ENCODE measurements around the gene HMGXB4. TPM values are rescaled to one million over a fixed set of nuclear protein-coding genes. Genes with fewer than 3 reads are reported as not detected.

HMGXB4 gene
- total RNA-seq, 1 experiment from 2014 or later = 27.2 TPM

DNA sequence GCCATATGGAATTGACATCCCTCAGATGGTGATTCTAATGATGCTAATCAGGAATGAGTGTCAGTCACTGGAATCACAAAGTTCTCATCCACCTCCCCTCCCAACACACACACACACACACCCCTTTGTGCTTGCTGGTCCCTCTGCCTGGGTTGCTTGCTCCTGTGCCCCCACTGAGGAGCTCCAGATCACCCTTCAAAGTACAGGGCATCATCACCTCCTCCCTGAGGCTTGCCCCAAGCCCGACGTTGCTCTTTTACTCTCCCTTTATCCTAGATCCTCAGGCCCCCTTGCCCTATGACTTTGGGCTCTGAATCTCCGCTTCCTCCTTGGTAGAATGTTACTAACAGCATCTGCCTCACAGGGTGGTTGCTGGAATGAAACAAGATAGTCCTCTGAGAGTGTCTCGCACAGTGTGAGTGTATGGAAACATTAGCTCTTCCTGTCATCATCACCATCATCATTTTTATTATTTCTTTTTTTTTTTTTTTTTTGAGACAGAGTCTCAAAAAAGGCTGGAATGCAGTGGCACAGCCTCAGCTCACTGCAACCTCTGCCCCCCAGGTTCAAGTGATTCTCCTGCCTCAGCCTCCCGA, 45.8 kb downstream of the HMGXB4 start:
- H3K4me3 Mint-ChIP-seq (ENCODE audit: unreplicated experiment) = no peak overlapping the region
- BruUV-seq (replicated peaks) = no TSS peak
- ChIA-PET POLR2A (no interaction called here), CTCF (interaction anchor here (0.5 to 0.6 kb wide), 2 partner anchors 68 to 458 kb away, joined by 3 read pairs; no protein-coding TSS in a partner anchor)
- no peak for DNase-seq (ENCODE audit: unreplicated experiment)
- H3K27me3 Mint-ChIP-seq (ENCODE audit: insufficient read depth, unreplicated experiment) = no peaks in the 10 kb centered on the region
- peaks cover 12% of the 10 kb centered on the region for H3K4me1 Mint-ChIP-seq (ENCODE audit: insufficient read depth, unreplicated experiment)
- peaks cover 31% of the 10 kb centered on the region for H3K36me3 Mint-ChIP-seq (ENCODE audit: insufficient read depth, unreplicated experiment)
- no peak overlapping the region for H3K27ac Mint-ChIP-seq (ENCODE audit: low read depth, unreplicated experiment)
- intact Hi-C loops (cut with micrococcal nuclease) = no loop called here
- TF ChIP-seq CTCF (IDR thresholded peaks at IDR 0.05; ENCODE audit: unreplicated experiment) = no peak
- H3K9me3 Mint-ChIP-seq (ENCODE audit: unreplicated experiment) = no peaks in the 10 kb centered on the region

DNA sequence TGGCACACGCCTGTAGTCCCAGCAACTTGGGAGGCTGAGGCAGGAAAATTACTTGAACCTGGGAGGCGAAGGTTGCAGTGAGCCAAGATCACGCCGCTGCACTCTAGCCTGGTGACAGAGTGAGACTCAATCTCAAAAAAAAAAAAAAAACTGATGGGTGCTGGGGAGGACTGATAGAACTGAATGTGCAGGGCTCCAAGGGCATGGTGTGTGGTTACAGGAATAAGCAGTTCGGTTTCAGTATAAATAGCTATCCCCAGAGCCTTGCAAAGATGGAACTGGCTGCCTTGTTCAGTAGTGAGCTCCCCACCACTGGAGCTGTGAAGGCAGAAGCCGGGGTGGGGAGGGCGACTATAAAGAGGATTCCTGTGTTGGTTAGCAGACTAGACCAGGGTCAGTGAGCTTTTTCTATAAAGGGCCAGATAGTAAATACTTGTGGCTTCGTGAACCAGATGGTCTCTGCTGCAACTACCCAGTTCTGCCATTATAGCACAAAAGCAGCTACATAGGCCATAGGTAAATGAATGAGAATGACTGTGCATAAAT, 48.3 kb downstream of the HMGXB4 start:
- no peak for TF ChIP-seq CTCF (IDR thresholded peaks at IDR 0.05; ENCODE audit: unreplicated experiment)
- intact Hi-C loops (cut with micrococcal nuclease) = no loop called here
- Mint-ChIP-seq H3K27me3 (ENCODE audit: insufficient read depth, unreplicated experiment) (no peaks in the 10 kb centered on the region), H3K36me3 (ENCODE audit: insufficient read depth, unreplicated experiment) (peaks cover 40% of the 10 kb centered on the region), H3K9me3 (ENCODE audit: unreplicated experiment) (no peaks in the 10 kb centered on the region), H3K4me3 (ENCODE audit: unreplicated experiment) (no peak overlapping the region), H3K4me1 (ENCODE audit: insufficient read depth, unreplicated experiment) (peaks cover 14% of the 10 kb centered on the region), H3K27ac (ENCODE audit: low read depth, unreplicated experiment) (no peak overlapping the region)
- DNase-seq (ENCODE audit: unreplicated experiment) = no peak
- ChIA-PET POLR2A (no interaction called here), CTCF (interaction anchor here (0.5 kb wide), 1 partner anchor 1523 kb away, joined by 3 read pairs; no protein-coding TSS in a partner anchor)
- BruUV-seq (replicated peaks) = no TSS peak

GRCh38 chr22:35306350-35306967, 49.2 kb downstream of the HMGXB4 start:
- ChIA-PET POLR2A (no interaction called here), CTCF (interaction anchor here (0.6 to 1.2 kb wide), 4 partner anchors 22 to 277 kb away, joined by 3 to 4 read pairs (median 3); no protein-coding TSS in a partner anchor)
- H3K4me3 Mint-ChIP-seq (ENCODE audit: unreplicated experiment) = no peak overlapping the region
- H3K4me1 Mint-ChIP-seq (ENCODE audit: insufficient read depth, unreplicated experiment) = peaks cover 13% of the 10 kb centered on the region
- intact Hi-C loops (cut with micrococcal nuclease) = no loop called here
- no peaks in the 10 kb centered on the region for H3K9me3 Mint-ChIP-seq (ENCODE audit: unreplicated experiment)
- H3K27me3 Mint-ChIP-seq (ENCODE audit: insufficient read depth, unreplicated experiment) = no peaks in the 10 kb centered on the region
- no peak for DNase-seq (ENCODE audit: unreplicated experiment)
- H3K27ac Mint-ChIP-seq (ENCODE audit: low read depth, unreplicated experiment) = no peak overlapping the region
- BruUV-seq (replicated peaks) = no TSS peak
- no peak for TF ChIP-seq CTCF (IDR thresholded peaks at IDR 0.05; ENCODE audit: unreplicated experiment)
- H3K36me3 Mint-ChIP-seq (ENCODE audit: insufficient read depth, unreplicated experiment) = peaks cover 43% of the 10 kb centered on the region

DNA sequence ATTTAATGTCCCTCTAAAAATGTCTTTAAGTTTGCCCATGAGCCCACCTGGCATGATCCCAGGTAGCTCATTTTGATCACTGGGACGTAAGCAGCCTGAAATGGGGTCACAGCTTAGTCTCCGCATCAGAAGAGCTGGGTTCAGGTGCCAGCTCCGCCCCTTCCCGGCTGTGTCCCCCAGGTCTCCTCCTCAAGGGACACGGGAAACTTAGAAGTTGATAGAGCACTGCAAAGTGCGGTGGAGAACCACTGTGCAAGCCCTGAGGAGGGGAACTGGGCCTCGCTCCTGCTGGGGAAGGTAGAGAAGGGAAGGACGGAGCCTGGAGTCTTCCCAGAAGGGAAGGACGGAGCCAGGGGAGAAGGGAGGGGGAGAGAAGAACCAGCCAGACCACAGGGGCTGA, 50.1 kb downstream of the HMGXB4 start:
- no peak for DNase-seq (ENCODE audit: unreplicated experiment)
- H3K27ac Mint-ChIP-seq (ENCODE audit: low read depth, unreplicated experiment) = no peak overlapping the region
- peaks cover 47% of the 10 kb centered on the region for H3K36me3 Mint-ChIP-seq (ENCODE audit: insufficient read depth, unreplicated experiment)
- POLR2A ChIA-PET = no interaction called here
- peaks cover 14% of the 10 kb centered on the region for H3K4me1 Mint-ChIP-seq (ENCODE audit: insufficient read depth, unreplicated experiment)
- H3K4me3 Mint-ChIP-seq (ENCODE audit: unreplicated experiment) = no peak overlapping the region
- no TSS peak for BruUV-seq (replicated peaks)
- no peaks in the 10 kb centered on the region for H3K27me3 Mint-ChIP-seq (ENCODE audit: insufficient read depth, unreplicated experiment)
- intact Hi-C loops (cut with micrococcal nuclease) = no loop called here
- no peaks in the 10 kb centered on the region for H3K9me3 Mint-ChIP-seq (ENCODE audit: unreplicated experiment)
- no peak for TF ChIP-seq CTCF (IDR thresholded peaks at IDR 0.05; ENCODE audit: unreplicated experiment)
- CTCF ChIA-PET = interaction anchor here (0.6 to 1.2 kb wide), 3 partner anchors 30 to 276 kb away, joined by 3 to 4 read pairs (median 3); no protein-coding TSS in a partner anchor

Data from MCF 10A (cell line).